ENCODE measurements around the gene SPOP.

Gene SPOP

DNA sequence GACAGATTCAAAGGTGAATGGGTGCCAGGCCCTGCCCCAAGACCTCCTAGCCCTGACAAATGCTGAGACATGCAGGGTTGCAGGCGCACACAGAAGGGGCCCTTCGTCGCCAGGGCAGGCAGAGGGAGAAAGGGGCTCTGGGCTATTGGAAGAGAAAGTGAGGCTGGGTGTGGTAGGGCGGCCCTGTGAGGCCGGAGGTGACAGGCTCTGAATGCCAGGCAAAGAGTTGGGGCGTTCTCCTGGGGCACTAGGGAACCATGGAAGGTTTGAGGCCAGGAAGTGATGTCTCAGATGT is 128.6 kb downstream of the SPOP start:
- TF ChIP-seq, protein P1, sequence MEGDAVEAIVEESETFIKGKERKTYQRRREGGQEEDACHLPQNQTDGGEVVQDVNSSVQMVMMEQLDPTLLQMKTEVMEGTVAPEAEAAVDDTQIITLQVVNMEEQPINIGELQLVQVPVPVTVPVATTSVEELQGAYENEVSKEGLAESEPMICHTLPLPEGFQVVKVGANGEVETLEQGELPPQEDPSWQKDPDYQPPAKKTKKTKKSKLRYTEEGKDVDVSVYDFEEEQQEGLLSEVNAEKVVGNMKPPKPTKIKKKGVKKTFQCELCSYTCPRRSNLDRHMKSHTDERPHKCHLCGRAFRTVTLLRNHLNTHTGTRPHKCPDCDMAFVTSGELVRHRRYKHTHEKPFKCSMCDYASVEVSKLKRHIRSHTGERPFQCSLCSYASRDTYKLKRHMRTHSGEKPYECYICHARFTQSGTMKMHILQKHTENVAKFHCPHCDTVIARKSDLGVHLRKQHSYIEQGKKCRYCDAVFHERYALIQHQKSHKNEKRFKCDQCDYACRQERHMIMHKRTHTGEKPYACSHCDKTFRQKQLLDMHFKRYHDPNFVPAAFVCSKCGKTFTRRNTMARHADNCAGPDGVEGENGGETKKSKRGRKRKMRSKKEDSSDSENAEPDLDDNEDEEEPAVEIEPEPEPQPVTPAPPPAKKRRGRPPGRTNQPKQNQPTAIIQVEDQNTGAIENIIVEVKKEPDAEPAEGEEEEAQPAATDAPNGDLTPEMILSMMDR (IDR thresholded peaks at IDR 0.05; ENCODE audit: insufficient read depth, missing control alignments), result no peak
- DNase-seq (ENCODE audit: insufficient read length, low spot score), result no peak
- FAIRE-seq, result no peak

Measured in D721Med (cell line).